Calu3 (cell line): ENCODE results near the gene PDLIM1. TPM values are rescaled to one million over a fixed set of nuclear protein-coding genes. Genes with fewer than 3 reads are reported as not detected.

Experiments used
- BruUV-seq: library from RNA; stranded (reverse); fragments of 400-500 nt; replicated peaks from 2 replicates; lab custom pipeline; 2021; lab: Mats Ljungman, UMichigan
- CTCF ChIA-PET: fragments of 300-600 bp; sonication (Branson Sonifier 250); formaldehyde crosslinking; loops from one replicate; lab custom pipeline; 2022; ENCODE audit warnings: antibody characterized with exemption; lab: Charles Lee
- DNase-seq: peaks from one replicate; pipeline ENCODE4 v3.0.0; 2022
- H3K27ac Mint-ChIP-seq: one replicate; pipeline ENCODE4 v1.8.0; 2022; ENCODE audit warnings: mixed read lengths; ENCODE audit not compliant: unreplicated experiment
- H3K27me3 Mint-ChIP-seq: one replicate; pipeline ENCODE4 v1.8.0; 2022; ENCODE audit warnings: mixed read lengths; ENCODE audit not compliant: unreplicated experiment
- H3K36me3 Mint-ChIP-seq: one replicate; pipeline ENCODE4 v1.8.0; 2022; ENCODE audit warnings: mild to moderate bottlenecking, moderate library complexity, mixed read lengths; ENCODE audit not compliant: insufficient read depth, unreplicated experiment
- H3K4me1 Mint-ChIP-seq: one replicate; pipeline ENCODE4 v1.8.0; 2022; ENCODE audit warnings: mild to moderate bottlenecking, low read depth, mixed read lengths; ENCODE audit not compliant: unreplicated experiment
- H3K4me3 Mint-ChIP-seq: one replicate; pipeline ENCODE4 v1.8.0; 2022; ENCODE audit warnings: mild to moderate bottlenecking, low read depth, moderate library complexity, mixed read lengths; ENCODE audit not compliant: unreplicated experiment
- H3K9me3 Mint-ChIP-seq: one replicate; pipeline ENCODE4 v1.8.0; 2022; ENCODE audit warnings: low read depth, mixed read lengths; ENCODE audit not compliant: unreplicated experiment
- intact Hi-C: fragments of 100-400 bp; cut with micrococcal nuclease; formaldehyde crosslinking; loops from one replicate; pipeline ENCODE4 v1.10.0; 2022; ENCODE audit not compliant: unreplicated experiment
- total RNA-seq: library from RNA; stranded (reverse); gene quantifications from 2 replicates; pipeline ENCODE4 v1.2.3, GENCODE V29; 2022
- TF ChIP-seq, protein P1 (sequence below): fragments of 200-600 bp; IDR thresholded peaks from one replicate; pipeline ENCODE4 v1.8.0; 2022; ENCODE audit warnings: antibody characterized with exemption; ENCODE audit not compliant: unreplicated experiment

Gene PDLIM1
- total RNA-seq, 1 experiment from 2014 or later: 49.7 TPM

GRCh38 chr10:95220539-95220938, 70.3 kb downstream of the PDLIM1 start:
- Mint-ChIP-seq H3K27me3 (no peaks in the 10 kb centered on the region), H3K4me3 (no peak overlapping the region), H3K4me1 (no peaks in the 10 kb centered on the region), H3K27ac (no peak overlapping the region), H3K9me3 (no peaks in the 10 kb centered on the region), H3K36me3 (no peaks in the 10 kb centered on the region)
- no peak for DNase-seq
- no TSS peak for BruUV-seq
- CTCF ChIA-PET: no interaction called here
- intact Hi-C loops: no loop called here
- TF ChIP-seq, protein P1, sequence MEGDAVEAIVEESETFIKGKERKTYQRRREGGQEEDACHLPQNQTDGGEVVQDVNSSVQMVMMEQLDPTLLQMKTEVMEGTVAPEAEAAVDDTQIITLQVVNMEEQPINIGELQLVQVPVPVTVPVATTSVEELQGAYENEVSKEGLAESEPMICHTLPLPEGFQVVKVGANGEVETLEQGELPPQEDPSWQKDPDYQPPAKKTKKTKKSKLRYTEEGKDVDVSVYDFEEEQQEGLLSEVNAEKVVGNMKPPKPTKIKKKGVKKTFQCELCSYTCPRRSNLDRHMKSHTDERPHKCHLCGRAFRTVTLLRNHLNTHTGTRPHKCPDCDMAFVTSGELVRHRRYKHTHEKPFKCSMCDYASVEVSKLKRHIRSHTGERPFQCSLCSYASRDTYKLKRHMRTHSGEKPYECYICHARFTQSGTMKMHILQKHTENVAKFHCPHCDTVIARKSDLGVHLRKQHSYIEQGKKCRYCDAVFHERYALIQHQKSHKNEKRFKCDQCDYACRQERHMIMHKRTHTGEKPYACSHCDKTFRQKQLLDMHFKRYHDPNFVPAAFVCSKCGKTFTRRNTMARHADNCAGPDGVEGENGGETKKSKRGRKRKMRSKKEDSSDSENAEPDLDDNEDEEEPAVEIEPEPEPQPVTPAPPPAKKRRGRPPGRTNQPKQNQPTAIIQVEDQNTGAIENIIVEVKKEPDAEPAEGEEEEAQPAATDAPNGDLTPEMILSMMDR: no peak

DNA sequence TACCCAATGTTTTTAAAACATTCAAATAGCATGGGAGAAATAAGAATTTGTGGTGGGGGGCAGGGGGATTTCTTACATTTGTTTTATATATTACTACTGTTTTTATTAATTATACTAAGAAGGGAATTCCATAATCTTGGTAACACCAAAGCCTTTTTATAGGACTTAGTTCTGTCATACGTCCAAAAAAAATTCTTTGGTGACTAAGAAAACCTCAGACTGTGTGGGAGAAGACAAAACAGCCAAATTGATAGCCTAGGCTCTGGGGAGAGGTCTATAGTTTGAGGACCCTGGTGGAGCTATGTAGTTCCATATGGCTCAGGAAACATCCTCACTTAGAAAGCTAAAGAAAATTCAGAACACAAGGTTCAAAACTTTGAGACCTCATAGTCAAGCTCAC, 73.3 kb downstream of the PDLIM1 start:
- CTCF ChIA-PET: no interaction called here
- no peaks in the 10 kb centered on the region for H3K27me3 Mint-ChIP-seq
- no peaks in the 10 kb centered on the region for H3K9me3 Mint-ChIP-seq
- no peaks in the 10 kb centered on the region for H3K4me1 Mint-ChIP-seq
- intact Hi-C loops: no loop called here
- BruUV-seq: no TSS peak
- no peak overlapping the region for H3K27ac Mint-ChIP-seq
- H3K36me3 Mint-ChIP-seq: no peaks in the 10 kb centered on the region
- no peak overlapping the region for H3K4me3 Mint-ChIP-seq
- DNase-seq: no peak
- TF ChIP-seq, protein P1: no peak

GRCh38 chr10:95214793-95215192, 76.0 kb downstream of the PDLIM1 start:
- Mint-ChIP-seq H3K36me3 (no peaks in the 10 kb centered on the region), H3K4me3 (no peak overlapping the region), H3K9me3 (no peaks in the 10 kb centered on the region), H3K4me1 (no peaks in the 10 kb centered on the region), H3K27me3 (no peaks in the 10 kb centered on the region), H3K27ac (no peak overlapping the region)
- DNase-seq: no peak
- no TSS peak for BruUV-seq
- TF ChIP-seq, protein P1: no peak
- intact Hi-C loops: no loop called here
- CTCF ChIA-PET: no interaction called here

DNA sequence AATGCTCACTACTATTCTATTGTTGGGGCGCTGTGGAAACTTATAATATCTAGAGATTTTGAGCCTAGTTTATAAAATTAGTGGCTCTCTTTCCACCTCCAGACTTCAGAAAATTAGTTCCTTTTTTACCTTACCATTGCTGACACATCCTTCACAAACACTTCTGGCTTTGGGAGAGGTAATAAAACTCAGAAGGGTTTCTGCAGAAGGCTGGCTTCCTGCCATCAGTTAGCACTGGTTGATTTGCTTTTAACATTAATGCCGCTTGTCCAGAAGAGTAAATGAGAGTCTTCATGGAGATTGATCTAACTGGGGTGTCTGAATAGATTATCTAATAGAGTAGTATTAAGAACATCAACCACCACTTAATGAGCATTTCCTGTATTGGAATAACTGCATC, 76.4 kb downstream of the PDLIM1 start:
- TF ChIP-seq, protein P1: no peak
- Mint-ChIP-seq H3K36me3 (no peaks in the 10 kb centered on the region), H3K9me3 (no peaks in the 10 kb centered on the region), H3K27me3 (no peaks in the 10 kb centered on the region), H3K4me1 (peaks cover under 1% of the 10 kb centered on the region), H3K27ac (no peak overlapping the region), H3K4me3 (no peak overlapping the region)
- CTCF ChIA-PET: no interaction called here
- intact Hi-C loops: no loop called here
- no peak for DNase-seq
- BruUV-seq: no TSS peak
